PC-9 (cell line): ENCODE measurements around the gene BACE1-AS. TPM values are rescaled to one million over a fixed set of nuclear protein-coding genes. Genes with fewer than 3 reads are reported as not detected.

ENCODE experiments used
- BruUV-seq: library from RNA; stranded (reverse); fragments of 400-500 nt; replicated peaks from 2 replicates; lab custom pipeline; 2021; lab: Mats Ljungman, UMichigan
- CTCF ChIA-PET: fragments of 300-600 bp; sonication (Branson Sonifier 250); formaldehyde crosslinking; loops from one replicate; lab custom pipeline; 2022; ENCODE audit warnings: antibody characterized with exemption; lab: Charles Lee
- POLR2A ChIA-PET: fragments of 300-600 bp; sonication (Branson Sonifier 250); formaldehyde crosslinking; loops from one replicate; lab custom pipeline; 2022; ENCODE audit warnings: antibody characterized with exemption; ENCODE audit not compliant: unreplicated experiment; lab: Charles Lee
- DNase-seq, 2 experiments: peaks; one replicate each; pipeline versions ENCODE4 v3.0.0 to v3.0.0-alpha.2; 2015 to 2022; ENCODE audit warnings: mixed read lengths in 1 of 2
- H2AFZ ChIP-seq: fragments of 200-600 bp; sonication (generic); 2 replicates; pipeline ENCODE4 v1.8.1; 2017; ENCODE audit warnings: antibody characterized with exemption
- H3F3A ChIP-seq: fragments of 200-600 bp; sonication (generic); 2 replicates; pipeline ENCODE4 v1.8.1; 2017; ENCODE audit warnings: antibody characterized with exemption, mild to moderate bottlenecking, low read depth; ENCODE audit not compliant: insufficient read depth
- H3K27ac ChIP-seq: fragments of 200-600 bp; sonication (generic); 2 replicates; pipeline ENCODE4 v1.6.1; 2016; ENCODE audit warnings: mixed run types
- H3K27me3 ChIP-seq: fragments of 200-600 bp; sonication (generic); 2 replicates; pipeline ENCODE4 v1.6.1; 2016; ENCODE audit warnings: low read depth, mixed run types; ENCODE audit not compliant: insufficient read depth
- H3K36me3 ChIP-seq: fragments of 200-600 bp; sonication (generic); 2 replicates; pipeline ENCODE4 v1.6.1; 2016; ENCODE audit warnings: low read depth, mixed run types
- H3K4me1 ChIP-seq: fragments of 200-600 bp; sonication (generic); replicated peaks from 2 replicates; pipeline ENCODE4 v1.6.1; 2016; ENCODE audit warnings: mixed run types; ENCODE audit not compliant: insufficient read depth
- H3K4me2 ChIP-seq: fragments of 200-600 bp; sonication (generic); 2 replicates; pipeline ENCODE4 v1.6.1; 2017; ENCODE audit warnings: mixed run types
- H3K4me3 ChIP-seq: fragments of 200-600 bp; sonication (generic); 2 replicates; pipeline ENCODE4 v1.6.1; 2016; ENCODE audit warnings: mixed run types
- H3K79me2 ChIP-seq: fragments of 200-600 bp; sonication (generic); 2 replicates; pipeline ENCODE4 v1.6.1; 2017; ENCODE audit warnings: low read depth, mixed run types
- H3K9me2 ChIP-seq: fragments of 200-600 bp; sonication (generic); 2 replicates; pipeline ENCODE4 v1.8.1; 2017; ENCODE audit warnings: mild to moderate bottlenecking; ENCODE audit not compliant: insufficient read depth
- H3K9me3 ChIP-seq: fragments of 200-600 bp; sonication (generic); 2 replicates; pipeline ENCODE4 v1.8.1; 2016; ENCODE audit warnings: low read depth; ENCODE audit not compliant: insufficient read depth
- H4K20me1 ChIP-seq: fragments of 200-600 bp; sonication (generic); 2 replicates; pipeline ENCODE4 v1.8.1; 2017; ENCODE audit not compliant: insufficient read depth
- EZH2 ChIP-seq: fragments of 200-600 bp; sonication (generic); IDR thresholded peaks from 2 replicates; pipeline ENCODE4 v1.8.0; 2017; ENCODE audit warnings: antibody characterized with exemption, low read depth
- intact Hi-C: fragments of 100-400 bp; cut with micrococcal nuclease; formaldehyde crosslinking; loops from one replicate; pipeline ENCODE4 v1.10.0; 2022; ENCODE audit not compliant: unreplicated experiment
- total RNA-seq: library from RNA; stranded (reverse); gene quantifications from 2 replicates; pipeline ENCODE4 v1.2.3, GENCODE V29; 2021
- TF ChIP-seq, protein P1 (sequence below): fragments of 200-600 bp; sonication (generic); conservative IDR thresholded peaks from 2 replicates; pipeline ENCODE4 v1.6.1; 2017; ENCODE audit warnings: mixed run types, antibody characterized with exemption, mild to moderate bottlenecking, moderate library complexity

The BACE1-AS gene
- total RNA-seq, 1 experiment from 2014 or later: 8.8 TPM

GRCh38 chr11:117328375-117329010 is 37.3 kb downstream of the BACE1-AS start:
- peak overlapping the region; percentile 44 for H3K27ac ChIP-seq
- POLR2A ChIA-PET: interaction anchor here (0.6 kb wide), 1 partner anchor 601 kb away, joined by 3 read pairs; the partner anchor contains the start of gene TMPRSS13
- intact Hi-C loops: loop anchor here (2.0 kb wide), 1 partner anchor 96 kb away; the partner anchor contains the start of genes PCSK7 and RNF214
- peak overlapping the region; percentile 75 for H3K4me3 ChIP-seq
- H3K27me3 ChIP-seq: no peaks in the 10 kb centered on the region
- H3K9me2 ChIP-seq: no peaks in the 10 kb centered on the region
- 0 out of 2 replicates have a peak, but pooled peaks cover 6% of the 10 kb centered on the region for H4K20me1 ChIP-seq
- H3K36me3 ChIP-seq: no peaks in the 10 kb centered on the region
- 0 out of 2 replicates have a peak, but pooled peaks cover 8% of the 10 kb centered on the region for H3K79me2 ChIP-seq
- no peaks in the 10 kb centered on the region for H3K9me3 ChIP-seq
- peak overlapping the region; percentile 89 for H3K4me2 ChIP-seq
- CTCF ChIA-PET: no interaction called here
- peaks cover 13% of the 10 kb centered on the region for H3K4me1 ChIP-seq
- peak overlapping the region; percentile 91 for H2AFZ ChIP-seq
- peak in 1 of 2 experiments; percentile 56 for DNase-seq
- TF ChIP-seq, protein P1, sequence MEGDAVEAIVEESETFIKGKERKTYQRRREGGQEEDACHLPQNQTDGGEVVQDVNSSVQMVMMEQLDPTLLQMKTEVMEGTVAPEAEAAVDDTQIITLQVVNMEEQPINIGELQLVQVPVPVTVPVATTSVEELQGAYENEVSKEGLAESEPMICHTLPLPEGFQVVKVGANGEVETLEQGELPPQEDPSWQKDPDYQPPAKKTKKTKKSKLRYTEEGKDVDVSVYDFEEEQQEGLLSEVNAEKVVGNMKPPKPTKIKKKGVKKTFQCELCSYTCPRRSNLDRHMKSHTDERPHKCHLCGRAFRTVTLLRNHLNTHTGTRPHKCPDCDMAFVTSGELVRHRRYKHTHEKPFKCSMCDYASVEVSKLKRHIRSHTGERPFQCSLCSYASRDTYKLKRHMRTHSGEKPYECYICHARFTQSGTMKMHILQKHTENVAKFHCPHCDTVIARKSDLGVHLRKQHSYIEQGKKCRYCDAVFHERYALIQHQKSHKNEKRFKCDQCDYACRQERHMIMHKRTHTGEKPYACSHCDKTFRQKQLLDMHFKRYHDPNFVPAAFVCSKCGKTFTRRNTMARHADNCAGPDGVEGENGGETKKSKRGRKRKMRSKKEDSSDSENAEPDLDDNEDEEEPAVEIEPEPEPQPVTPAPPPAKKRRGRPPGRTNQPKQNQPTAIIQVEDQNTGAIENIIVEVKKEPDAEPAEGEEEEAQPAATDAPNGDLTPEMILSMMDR: no peak
- no peak for TF ChIP-seq EZH2
- peaks cover 13% of the 10 kb centered on the region for H3F3A ChIP-seq
- TSS peak; percentile 50 for BruUV-seq

- H3F3A ChIP-seq: peaks cover 9% of the 10 kb centered on the region
- no peaks in the 10 kb centered on the region for H3K9me2 ChIP-seq
- intact Hi-C loops: no loop called here
- H3K79me2 ChIP-seq: 0 out of 2 replicates have a peak, but pooled peaks cover 8% of the 10 kb centered on the region
- peaks cover 13% of the 10 kb centered on the region for H3K4me1 ChIP-seq
- H3K4me2 ChIP-seq: no peak overlapping the region
- DNase-seq: no peak
- no peaks in the 10 kb centered on the region for H3K27me3 ChIP-seq
- 0 out of 2 replicates have a peak, but pooled peaks cover 6% of the 10 kb centered on the region for H4K20me1 ChIP-seq
- H3K36me3 ChIP-seq: no peaks in the 10 kb centered on the region
- CTCF ChIA-PET: no interaction called here
- no peak overlapping the region for H3K27ac ChIP-seq
- POLR2A ChIA-PET: no interaction called here
- TF ChIP-seq, protein P1: no peak
- no peak for TF ChIP-seq EZH2
- H2AFZ ChIP-seq: no peak overlapping the region
- no TSS peak for BruUV-seq
- no peak overlapping the region for H3K4me3 ChIP-seq
- H3K9me3 ChIP-seq: no peaks in the 10 kb centered on the region
These were observed 41.7 kb downstream of the BACE1-AS start for GRCh38 chr11:117332843-117333242.

DNA sequence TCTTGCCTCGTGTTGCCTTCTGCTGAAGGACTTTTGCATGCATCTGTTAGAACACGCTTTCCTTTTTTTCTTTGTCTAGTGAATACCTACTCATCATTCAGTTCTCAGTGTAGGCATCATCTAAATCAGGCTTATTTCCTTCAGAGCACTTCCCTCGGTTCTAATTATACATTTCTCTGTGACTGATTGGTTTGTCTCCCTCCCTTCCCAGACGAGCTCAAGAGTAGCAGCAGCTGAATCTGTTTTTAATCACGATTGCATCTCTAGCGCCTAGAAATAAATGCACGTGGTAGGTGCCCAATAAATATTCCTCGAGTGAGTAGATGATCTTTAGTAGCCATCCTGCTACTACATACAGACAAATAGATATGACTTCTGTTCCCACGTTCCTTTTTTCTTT is 42.8 kb downstream of the BACE1-AS start:
- DNase-seq: no peak
- ChIA-PET POLR2A (no interaction called here), CTCF (no interaction called here)
- no peaks in the 10 kb centered on the region for H3K36me3 ChIP-seq
- H3K27me3 ChIP-seq: no peaks in the 10 kb centered on the region
- 0 out of 2 replicates have a peak, but pooled peaks cover 5% of the 10 kb centered on the region for H3K79me2 ChIP-seq
- intact Hi-C loops: no loop called here
- BruUV-seq: no TSS peak
- no peak overlapping the region for H2AFZ ChIP-seq
- H3K9me3 ChIP-seq: no peaks in the 10 kb centered on the region
- no peak overlapping the region for H3K27ac ChIP-seq
- H3F3A ChIP-seq: no peaks in the 10 kb centered on the region
- H3K4me1 ChIP-seq: peaks cover 7% of the 10 kb centered on the region
- TF ChIP-seq, protein P1: no peak
- no peak for TF ChIP-seq EZH2
- no peaks in the 10 kb centered on the region for H3K9me2 ChIP-seq
- no peak overlapping the region for H3K4me3 ChIP-seq
- H3K4me2 ChIP-seq: no peak overlapping the region
- 0 out of 2 replicates have a peak, but pooled peaks cover 4% of the 10 kb centered on the region for H4K20me1 ChIP-seq
